Measurements from ENCODE around the gene KCTD2.
"Not testable (repeated sequence)": the region's sequence is repeated elsewhere in the genome, so short reads cannot be mapped to it uniquely, and the experiment has no call there.

The KCTD2 gene

GRCh38 chr17:75020331-75021110 lies 26.5 kb upstream of the KCTD2 start:
- Histone ChIP-seq H3K27me3 (ENCODE audit: insufficient read depth, low read length, poor library complexity, severe bottlenecking) (no peaks in the 10 kb centered on the region), H4K20me1 (ENCODE audit: insufficient read depth, low read length, poor library complexity, severe bottlenecking) (no peaks in the 10 kb centered on the region), H3K9ac (ENCODE audit: low read depth, low read length, poor library complexity, severe bottlenecking) (no peak overlapping the region), H3K36me3 (ENCODE audit: insufficient read depth, low read length) (peaks cover 13% of the 10 kb centered on the region; the same call in 1 of the 2 replicates), H2AFZ (ENCODE audit: low read length) (no peak overlapping the region), H3K4me2 (ENCODE audit: low read depth, low read length, poor library complexity, severe bottlenecking) (no peak overlapping the region), H3K4me3 (ENCODE audit: low read length, poor library complexity, severe bottlenecking) (no peak overlapping the region), H3F3A (ENCODE audit: low read depth) (peaks cover 5% of the 10 kb centered on the region; the same call in 1 of the 2 replicates), H3K4me1 (ENCODE audit: insufficient read depth, low read length, poor library complexity, severe bottlenecking) (peaks cover 14% of the 10 kb centered on the region), H3K79me2 (ENCODE audit: insufficient read depth, low read length) (no peaks in the 10 kb centered on the region; the same call in 1 of the 2 replicates), H3K9me3 (ENCODE audit: insufficient read depth, low read depth, low read length) (no peaks in the 10 kb centered on the region), H3K9me2 (replicated peaks; ENCODE audit: low read depth, low read length) (no peaks in the 10 kb centered on the region)
- TF ChIP-seq EZH2phosphoT487 (IDR thresholded peaks at IDR 0.05; ENCODE audit: borderline replicate concordance) (no peak), CTCF (conservative IDR thresholded peaks at IDR 0.05; ENCODE audit: low read length) (no peak)

- Histone ChIP-seq H3K79me2 (ENCODE audit: insufficient read depth, low read length) (no peaks in the 10 kb centered on the region), H2AFZ (ENCODE audit: low read length) (no peak overlapping the region), H3F3A (ENCODE audit: low read depth) (peaks cover 5% of the 10 kb centered on the region; the same call in 1 of the 2 replicates), H3K9me2 (replicated peaks; ENCODE audit: low read depth, low read length) (no peaks in the 10 kb centered on the region), H3K9ac (ENCODE audit: low read depth, low read length, poor library complexity, severe bottlenecking) (no peak overlapping the region), H3K4me3 (ENCODE audit: low read length, poor library complexity, severe bottlenecking) (peak overlapping the region; percentile 54), H4K20me1 (ENCODE audit: insufficient read depth, low read length, poor library complexity, severe bottlenecking) (no peaks in the 10 kb centered on the region), H3K9me3 (ENCODE audit: insufficient read depth, low read depth, low read length) (no peaks in the 10 kb centered on the region; the same call in 1 of the 2 replicates), H3K4me2 (ENCODE audit: low read depth, low read length, poor library complexity, severe bottlenecking) (peak overlapping the region; percentile 64), H3K4me1 (ENCODE audit: insufficient read depth, low read length, poor library complexity, severe bottlenecking) (peaks cover 20% of the 10 kb centered on the region), H3K27me3 (ENCODE audit: insufficient read depth, low read length, poor library complexity, severe bottlenecking) (no peaks in the 10 kb centered on the region), H3K36me3 (ENCODE audit: insufficient read depth, low read length) (peaks cover 13% of the 10 kb centered on the region; the same call in 1 of the 2 replicates)
- TF ChIP-seq CTCF (conservative IDR thresholded peaks at IDR 0.05; ENCODE audit: low read length): no peak
- TF ChIP-seq EZH2phosphoT487 (IDR thresholded peaks at IDR 0.05; ENCODE audit: borderline replicate concordance): no peak
These were observed 22.2 kb upstream of the KCTD2 start for GRCh38 chr17:75024686-75025397.

- H3K9me2 ChIP-seq (replicated peaks; ENCODE audit: low read depth, low read length); H4K20me1 ChIP-seq (ENCODE audit: insufficient read depth, low read length, poor library complexity, severe bottlenecking); H3K9ac ChIP-seq (ENCODE audit: low read depth, low read length, poor library complexity, severe bottlenecking); H3K9me3 ChIP-seq (ENCODE audit: insufficient read depth, low read depth, low read length); H3K27me3 ChIP-seq (ENCODE audit: insufficient read depth, low read length, poor library complexity, severe bottlenecking); H2AFZ ChIP-seq (ENCODE audit: low read length); H3K79me2 ChIP-seq (ENCODE audit: insufficient read depth, low read length); H3F3A ChIP-seq (ENCODE audit: low read depth): not testable (repeated sequence)
- H3K4me3 ChIP-seq (ENCODE audit: low read length, poor library complexity, severe bottlenecking): peak overlapping the region; percentile 54
- H3K4me1 ChIP-seq (ENCODE audit: insufficient read depth, low read length, poor library complexity, severe bottlenecking): peaks cover 20% of the 10 kb centered on the region
- H3K4me2 ChIP-seq (ENCODE audit: low read depth, low read length, poor library complexity, severe bottlenecking): peak overlapping the region; percentile 64
- peaks cover 13% of the 10 kb centered on the region; the same call in 1 of the 2 replicates for H3K36me3 ChIP-seq (ENCODE audit: insufficient read depth, low read length)
These were observed 21.7 kb upstream of the KCTD2 start for GRCh38 chr17:75025398-75025734.

GRCh38 chr17:75026650-75027049 lies 20.4 kb upstream of the KCTD2 start:
- not testable (repeated sequence) for H4K20me1 ChIP-seq (ENCODE audit: insufficient read depth, low read length, poor library complexity, severe bottlenecking); H3K9me2 ChIP-seq (replicated peaks; ENCODE audit: low read depth, low read length); H3K9ac ChIP-seq (ENCODE audit: low read depth, low read length, poor library complexity, severe bottlenecking); H3K27me3 ChIP-seq (ENCODE audit: insufficient read depth, low read length, poor library complexity, severe bottlenecking); H3K4me3 ChIP-seq (ENCODE audit: low read length, poor library complexity, severe bottlenecking); H3K79me2 ChIP-seq (ENCODE audit: insufficient read depth, low read length); H3K36me3 ChIP-seq (ENCODE audit: insufficient read depth, low read length); H2AFZ ChIP-seq (ENCODE audit: low read length); H3F3A ChIP-seq (ENCODE audit: low read depth); H3K9me3 ChIP-seq (ENCODE audit: insufficient read depth, low read depth, low read length); H3K4me2 ChIP-seq (ENCODE audit: low read depth, low read length, poor library complexity, severe bottlenecking)
- H3K4me1 ChIP-seq (ENCODE audit: insufficient read depth, low read length, poor library complexity, severe bottlenecking): peaks cover 20% of the 10 kb centered on the region

All from Loucy (cell line).